ENCODE measurements around the gene TENM4. TPM values are rescaled to one million over a fixed set of nuclear protein-coding genes. Genes with fewer than 3 reads are reported as not detected.
A peak's percentile ranks its signal among the peaks of the same experiment; 100 is the strongest.

The TENM4 gene
- total RNA-seq, 1 donor from 2014 or later, result 5.1 TPM

GRCh38 chr11:79055856-79056631 is 384.8 kb downstream of the TENM4 start:
- peak overlapping the region; percentile 5 for H3K27ac Mint-ChIP-seq
- H3K4me1 Mint-ChIP-seq, result peaks cover 35% of the 10 kb centered on the region
- H3K27ac ChIP-seq, result no peak overlapping the region
- H3K4me3 Mint-ChIP-seq, result no peak overlapping the region
- no peaks in the 10 kb centered on the region for H3K9me3 ChIP-seq (ENCODE audit: low read depth)
- DNase-seq (ENCODE audit: low spot score), result no peak
- no peak overlapping the region for H3K9ac ChIP-seq
- H3K36me3 Mint-ChIP-seq, result peaks cover 6% of the 10 kb centered on the region
- no peaks in the 10 kb centered on the region for H3K79me2 ChIP-seq (ENCODE audit: low read depth)
- H3K27me3 Mint-ChIP-seq (ENCODE audit: insufficient read depth, low read depth), result peaks cover 4% of the 10 kb centered on the region
- H3K4me1 ChIP-seq, result peaks cover 23% of the 10 kb centered on the region
- H3K36me3 ChIP-seq, result no peaks in the 10 kb centered on the region
- H4K20me1 ChIP-seq (ENCODE audit: low read depth), result no peaks in the 10 kb centered on the region
- H3K4me2 ChIP-seq, result no peak overlapping the region
- TF ChIP-seq CTCF (IDR thresholded peaks at IDR 0.05), result peak; percentile 12
- TF ChIP-seq EZH2phosphoT487 (IDR thresholded peaks at IDR 0.05), result no peak
- TF ChIP-seq EZH2 (IDR thresholded peaks at IDR 0.05), result no peak
- H3F3A ChIP-seq (ENCODE audit: low read depth), result no peaks in the 10 kb centered on the region
- no peak overlapping the region for H2AFZ ChIP-seq (replicated peaks)
- H3K27me3 ChIP-seq, result no peaks in the 10 kb centered on the region
- no peak overlapping the region for H3K4me3 ChIP-seq
- H3K9me3 Mint-ChIP-seq, result no peaks in the 10 kb centered on the region

- Histone ChIP-seq H4K20me1 (ENCODE audit: low read depth) (no peaks in the 10 kb centered on the region), H2AFZ (replicated peaks) (no peak overlapping the region), H3K27me3 (no peaks in the 10 kb centered on the region), H3K9me3 (ENCODE audit: low read depth) (no peaks in the 10 kb centered on the region), H3K36me3 (no peaks in the 10 kb centered on the region), H3K4me1 (peaks cover 11% of the 10 kb centered on the region), H3K79me2 (ENCODE audit: low read depth) (no peaks in the 10 kb centered on the region), H3K27ac (no peak overlapping the region), H3F3A (ENCODE audit: low read depth) (no peaks in the 10 kb centered on the region), H3K4me2 (no peak overlapping the region), H3K9ac (no peak overlapping the region), H3K4me3 (no peak overlapping the region)
- H3K4me1 Mint-ChIP-seq, result peaks cover 24% of the 10 kb centered on the region
- peaks cover 4% of the 10 kb centered on the region for H3K27me3 Mint-ChIP-seq (ENCODE audit: insufficient read depth, low read depth)
- no peak for TF ChIP-seq CTCF (IDR thresholded peaks at IDR 0.05)
- no peak overlapping the region for H3K4me3 Mint-ChIP-seq
- H3K27ac Mint-ChIP-seq, result no peak overlapping the region
- no peaks in the 10 kb centered on the region for H3K9me3 Mint-ChIP-seq
- no peak for DNase-seq (ENCODE audit: low spot score)
- H3K36me3 Mint-ChIP-seq, result peaks cover 6% of the 10 kb centered on the region
Observed at GRCh38 chr11:79054636-79055035, 386.2 kb downstream of the TENM4 start.

GRCh38 chr11:79052544-79052943 is 388.3 kb downstream of the TENM4 start:
- peak; percentile 61 for DNase-seq (ENCODE audit: low spot score)
- no peak overlapping the region for H3K4me3 Mint-ChIP-seq

More at GRCh38 chr11:79052544-79052943, 388.3 kb downstream of the TENM4 start:
- Histone ChIP-seq H2AFZ (replicated peaks) (no peak overlapping the region), H3K4me1 (peaks cover 3% of the 10 kb centered on the region), H3K4me3 (no peak overlapping the region), H3K79me2 (ENCODE audit: low read depth) (no peaks in the 10 kb centered on the region), H3K27me3 (no peaks in the 10 kb centered on the region), H3F3A (ENCODE audit: low read depth) (no peaks in the 10 kb centered on the region), H4K20me1 (ENCODE audit: low read depth) (no peaks in the 10 kb centered on the region), H3K4me2 (no peak overlapping the region), H3K9ac (no peak overlapping the region), H3K27ac (no peak overlapping the region), H3K36me3 (no peaks in the 10 kb centered on the region), H3K9me3 (ENCODE audit: low read depth) (no peaks in the 10 kb centered on the region)
- TF ChIP-seq EZH2 (IDR thresholded peaks at IDR 0.05) (no peak), CTCF (IDR thresholded peaks at IDR 0.05) (peak; percentile 51)
- Mint-ChIP-seq H3K27ac (no peak overlapping the region), H3K27me3 (ENCODE audit: insufficient read depth, low read depth) (peaks cover 4% of the 10 kb centered on the region), H3K4me1 (peaks cover 24% of the 10 kb centered on the region), H3K36me3 (peaks cover 6% of the 10 kb centered on the region), H3K9me3 (no peaks in the 10 kb centered on the region)

Data from neural progenitor cell (in vitro differentiated cells).